HG03575 (cell line): Measurements from ENCODE around the gene ARHGAP26.

Experiments used
- ATAC-seq: cut with Tn5 transposase; IDR thresholded peaks from one replicate; pipeline ENCODE4 v1.9.1; 2021; ENCODE audit not compliant: unreplicated experiment, insufficient number of reproducible peaks, low FRiP score; ENCODE audit errors: extremely low read depth

Gene ARHGAP26

DNA sequence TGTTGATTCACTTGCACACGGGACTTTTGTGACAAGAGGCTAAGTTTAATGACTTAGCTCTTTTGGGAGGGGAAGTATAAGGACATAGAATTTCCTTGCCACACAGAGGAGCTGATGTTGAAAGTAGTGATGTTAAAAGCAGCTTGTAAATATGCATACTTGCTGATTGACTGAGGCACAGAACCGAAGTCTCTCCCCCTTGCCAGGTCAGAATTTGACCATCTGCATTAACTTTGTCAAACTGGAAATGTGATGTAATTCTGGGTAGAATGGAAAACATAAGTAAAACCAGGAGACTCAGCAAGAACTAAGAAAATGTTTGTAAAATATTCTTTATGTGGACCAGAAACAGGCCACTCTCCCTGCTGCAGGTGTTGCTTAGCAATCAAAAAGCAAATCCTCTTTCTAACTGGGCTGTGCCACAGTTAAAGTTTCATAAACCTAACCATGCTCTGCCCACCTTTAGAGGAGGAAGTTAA is 349.2 kb downstream of the ARHGAP26 start:
- ATAC-seq, result no peak

DNA sequence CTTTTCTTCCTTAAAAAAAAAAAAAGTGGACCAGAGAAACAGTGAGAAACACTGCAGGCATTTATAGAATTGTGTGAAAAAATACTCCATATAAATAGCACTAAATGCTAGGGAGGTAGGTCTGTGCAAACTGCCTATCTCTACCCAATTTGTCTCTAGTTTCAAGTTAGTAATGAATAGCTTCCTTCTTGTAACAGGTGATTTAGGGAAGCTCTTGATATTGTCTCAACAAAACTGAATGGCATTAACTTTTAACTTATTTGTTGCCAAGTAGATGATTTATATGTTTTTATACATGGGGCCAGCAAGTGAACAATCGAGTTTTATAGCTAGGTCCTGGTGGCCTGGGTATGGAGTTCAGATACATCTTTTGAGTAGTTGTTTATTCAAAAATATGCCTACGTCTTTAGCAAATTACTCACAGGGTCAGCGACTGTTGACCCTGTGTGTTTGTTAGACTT is 349.7 kb downstream of the ARHGAP26 start:
- no peak for ATAC-seq

DNA sequence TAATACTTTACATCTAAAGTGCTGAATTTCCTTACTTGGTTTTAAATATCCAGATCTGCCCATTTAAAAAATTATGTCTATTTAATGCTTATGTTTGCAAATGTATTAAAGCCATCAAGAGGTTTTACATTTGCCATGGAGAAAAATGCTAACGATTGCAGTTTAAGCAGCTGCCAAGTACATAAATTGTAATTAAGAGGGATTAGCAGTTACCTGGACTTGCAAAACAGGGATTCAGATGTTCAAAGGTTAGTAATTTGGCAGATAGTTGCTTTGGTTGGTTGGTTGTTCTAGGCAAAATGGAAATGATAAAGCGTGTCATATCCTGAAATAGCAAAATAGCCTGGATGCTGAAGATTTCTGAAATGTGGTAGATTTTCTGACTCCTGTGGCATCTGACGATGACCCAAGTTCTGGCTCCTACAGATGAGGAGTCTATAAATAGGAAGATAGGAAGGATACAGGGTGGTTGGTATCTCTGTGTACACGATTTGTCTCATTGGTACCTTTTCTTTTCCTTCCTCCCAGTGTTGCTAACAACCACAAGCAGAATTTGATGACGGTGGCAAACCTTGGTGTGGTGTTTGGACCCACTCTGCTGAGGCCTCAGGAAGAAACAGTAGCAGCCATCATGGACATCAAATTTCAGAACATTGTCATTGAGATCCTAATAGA is 350.4 kb downstream of the ARHGAP26 start:
- no peak for ATAC-seq

DNA sequence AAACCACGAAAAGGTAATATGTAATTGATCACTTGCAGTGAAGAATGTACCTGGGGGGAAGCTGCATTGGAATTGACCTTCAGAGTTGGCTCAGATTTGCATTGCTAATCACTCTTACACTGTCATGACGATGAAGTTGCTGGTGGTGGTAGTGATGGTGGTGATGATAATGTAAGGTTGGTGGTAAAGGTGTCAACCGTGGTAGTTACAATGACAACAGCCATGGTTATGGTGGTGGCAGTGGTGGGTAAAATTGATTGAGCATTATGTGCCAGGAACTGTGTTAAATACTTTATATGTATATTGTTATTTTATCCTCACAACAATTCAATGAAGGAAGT is 350.9 kb downstream of the ARHGAP26 start:
- no peak for ATAC-seq

DNA sequence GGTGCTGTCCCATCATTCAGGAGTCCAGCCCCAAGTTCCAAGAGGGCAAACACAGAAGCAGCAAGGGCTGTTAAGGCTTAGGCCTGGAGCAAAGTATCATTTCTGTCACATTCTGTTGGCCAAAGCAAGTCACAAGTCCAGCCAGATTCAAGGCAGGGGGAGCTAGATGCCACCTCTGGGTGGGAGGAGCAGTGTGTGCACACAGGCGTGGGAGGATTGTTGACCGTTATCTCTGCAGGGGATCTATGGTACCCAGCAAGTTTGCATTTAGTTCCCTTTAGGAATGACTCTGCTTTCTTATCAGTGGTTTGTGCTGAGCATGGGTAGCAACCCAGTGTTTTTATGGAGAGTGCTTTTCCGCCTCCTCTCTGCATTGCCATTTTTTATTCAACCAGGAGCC is 354.4 kb downstream of the ARHGAP26 start:
- no peak for ATAC-seq

DNA sequence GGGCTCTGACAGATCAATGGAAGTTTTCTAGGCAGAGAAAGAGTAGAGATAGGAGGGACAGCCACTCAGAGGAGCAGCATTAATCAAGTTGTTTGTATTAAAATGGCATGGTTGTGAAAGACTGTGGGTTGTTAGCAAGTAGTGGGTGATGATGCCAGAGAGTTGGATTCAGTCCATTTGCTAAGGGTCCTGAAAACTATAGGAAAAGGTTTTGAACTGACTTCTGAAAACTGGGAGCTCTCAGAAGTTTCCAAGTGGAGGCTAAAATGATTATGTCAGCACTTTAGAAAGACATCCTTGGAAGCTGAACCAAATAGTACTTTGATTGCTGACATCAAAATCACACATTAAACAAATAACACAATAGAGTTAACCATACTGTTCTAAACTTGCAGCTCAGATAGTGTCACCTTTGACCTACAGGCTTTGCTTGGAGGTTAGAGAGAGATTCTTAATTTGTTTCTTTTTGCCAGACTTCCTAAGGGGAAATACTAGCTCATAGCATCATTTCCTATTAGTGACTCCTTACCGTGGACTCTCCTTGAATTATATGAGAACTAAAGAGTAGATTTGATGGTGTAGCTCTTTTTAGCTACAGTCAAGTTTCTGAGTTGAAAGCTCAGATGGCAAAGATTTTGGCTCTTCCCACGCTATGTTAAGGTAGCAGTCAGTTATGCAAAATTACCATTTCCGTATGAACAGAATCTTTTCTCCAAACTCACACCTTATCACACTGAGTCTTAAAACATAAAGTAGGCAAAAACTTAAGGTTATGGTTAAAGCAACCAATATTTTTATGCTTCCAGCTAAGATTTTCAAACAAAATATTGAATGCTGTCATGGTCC is 356.2 kb downstream of the ARHGAP26 start:
- no peak for ATAC-seq

DNA sequence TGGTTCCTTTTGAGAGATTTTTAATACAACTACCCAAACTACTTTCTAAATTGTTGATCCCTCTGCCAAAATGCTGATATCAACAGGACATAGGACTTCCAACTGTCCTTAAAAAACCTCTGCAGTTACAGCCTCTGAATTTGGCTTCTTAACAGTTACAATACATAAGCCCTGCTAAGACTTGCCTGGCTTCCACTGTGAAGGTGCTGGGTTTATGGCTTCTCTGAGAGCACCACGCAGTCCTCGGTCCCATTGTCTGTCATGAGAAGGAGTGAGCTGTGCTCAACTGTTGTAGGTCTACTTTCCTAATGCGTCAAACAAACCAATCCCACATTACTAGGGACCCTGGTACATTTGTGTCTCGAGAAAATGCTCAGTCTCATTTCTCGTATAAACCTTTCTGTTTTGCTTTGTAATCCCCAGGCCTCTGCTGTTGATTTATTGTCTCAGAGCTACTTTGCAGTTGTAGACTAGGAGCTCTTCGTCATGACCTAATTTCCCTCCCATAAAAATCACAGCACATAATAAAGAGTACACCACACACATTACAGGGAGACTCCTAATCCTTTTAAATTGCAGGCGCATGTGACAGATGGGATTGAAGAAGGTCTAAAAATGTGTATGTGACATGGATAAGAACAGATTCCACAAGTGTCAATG is 358.4 kb downstream of the ARHGAP26 start:
- ATAC-seq, result no peak

DNA sequence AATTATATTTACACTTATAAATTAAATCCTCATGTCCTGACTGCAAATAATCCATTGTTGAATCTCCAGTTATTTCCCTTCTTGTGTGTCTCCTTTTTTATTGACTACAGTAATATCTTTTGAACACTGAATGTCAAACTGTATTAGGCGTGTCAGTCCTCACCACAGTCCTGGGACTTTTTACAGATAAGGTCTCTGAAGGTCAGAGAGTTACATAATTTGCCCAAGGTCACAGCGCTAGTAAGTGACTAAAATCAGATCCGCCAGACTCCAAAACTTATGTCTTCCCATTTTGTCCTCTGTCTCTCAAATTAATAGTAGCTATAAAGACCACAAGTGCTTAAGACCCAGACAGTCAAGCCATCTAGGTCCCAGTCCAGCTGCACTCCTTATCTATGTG is 359.0 kb downstream of the ARHGAP26 start:
- no peak for ATAC-seq

DNA sequence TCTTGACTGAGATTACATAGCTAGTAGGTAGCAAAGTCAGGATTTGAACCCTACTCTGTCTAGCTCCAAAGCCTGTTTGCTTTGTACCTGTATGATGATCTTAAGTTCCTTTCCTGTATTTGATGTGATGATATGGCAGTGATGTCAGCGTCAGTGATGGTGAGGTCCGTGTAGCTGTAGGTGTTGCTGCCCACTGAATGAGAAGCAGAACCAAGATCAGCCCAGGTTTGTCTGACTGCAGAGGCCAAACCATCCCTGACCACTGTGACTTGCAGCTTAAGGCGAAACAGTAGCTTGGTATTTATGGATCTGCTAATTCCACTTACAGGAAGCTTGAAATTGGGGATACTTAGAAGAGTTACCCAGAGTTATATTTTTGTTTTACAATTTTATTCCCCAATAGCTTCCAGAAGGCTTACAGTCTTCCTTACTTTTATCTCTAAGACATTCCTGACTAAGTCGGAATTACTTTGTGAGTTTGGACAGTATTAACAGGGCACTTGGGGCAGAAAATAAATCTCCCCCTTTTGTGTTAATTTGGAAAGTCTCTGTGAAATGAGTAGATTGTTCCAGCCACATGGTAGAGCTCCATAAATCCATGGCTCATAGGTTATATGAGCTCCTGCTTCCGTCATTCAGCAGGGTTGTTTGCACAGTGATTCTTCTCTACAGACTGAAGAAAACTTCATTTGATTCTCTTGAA is 359.9 kb downstream of the ARHGAP26 start:
- ATAC-seq, result no peak

DNA sequence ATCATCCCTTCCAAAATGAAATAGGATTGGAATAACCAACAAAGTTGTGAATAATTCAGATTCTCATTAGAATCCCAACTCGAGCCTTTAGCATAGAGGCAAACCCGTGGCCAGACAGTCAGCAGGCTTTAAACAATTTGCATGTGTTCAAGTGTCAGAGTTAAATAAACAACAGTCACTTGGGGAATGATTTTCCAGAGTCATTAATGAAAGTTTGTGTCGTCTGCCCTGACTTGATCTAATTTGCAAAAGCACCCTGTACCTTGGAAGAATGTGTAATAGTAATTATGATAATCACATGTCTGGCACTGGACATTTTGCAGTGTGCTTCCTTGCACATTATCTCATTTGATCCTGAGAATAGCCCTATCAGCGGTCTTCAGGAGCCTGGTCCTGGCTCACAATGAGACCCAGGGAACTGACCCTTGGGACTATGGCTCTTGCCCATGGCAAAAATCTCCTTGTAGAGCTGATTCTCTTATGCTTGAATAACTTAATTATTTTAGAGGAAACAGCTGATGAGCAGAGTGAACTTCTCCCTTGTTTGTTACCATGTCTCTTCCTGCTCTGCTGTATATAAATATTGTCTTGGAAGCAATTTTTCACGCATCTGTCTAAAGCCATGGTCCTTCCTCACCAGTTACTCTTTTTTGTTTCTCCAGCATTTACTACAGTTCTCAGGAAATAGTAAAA is 360.6 kb downstream of the ARHGAP26 start:
- no peak for ATAC-seq

DNA sequence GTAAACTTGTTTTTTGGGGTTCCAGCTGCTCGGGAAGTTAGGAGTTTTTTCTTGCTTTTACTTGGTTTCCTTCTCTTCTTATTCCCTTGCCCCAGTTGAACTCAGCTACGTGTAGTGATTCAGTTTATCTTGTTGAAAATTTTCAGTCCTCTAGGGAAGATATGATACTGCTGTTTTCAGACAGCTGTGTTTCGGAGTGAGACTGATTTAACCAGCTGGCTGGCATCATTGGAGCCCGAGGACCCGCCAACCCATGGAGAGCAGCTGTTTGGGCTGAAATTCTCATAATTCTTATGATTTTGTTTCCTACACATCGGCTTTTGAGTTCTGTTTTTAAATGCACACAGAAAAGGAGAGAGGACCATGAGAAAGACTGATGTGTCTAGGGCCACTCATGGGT is 361.8 kb downstream of the ARHGAP26 start:
- no peak for ATAC-seq

DNA sequence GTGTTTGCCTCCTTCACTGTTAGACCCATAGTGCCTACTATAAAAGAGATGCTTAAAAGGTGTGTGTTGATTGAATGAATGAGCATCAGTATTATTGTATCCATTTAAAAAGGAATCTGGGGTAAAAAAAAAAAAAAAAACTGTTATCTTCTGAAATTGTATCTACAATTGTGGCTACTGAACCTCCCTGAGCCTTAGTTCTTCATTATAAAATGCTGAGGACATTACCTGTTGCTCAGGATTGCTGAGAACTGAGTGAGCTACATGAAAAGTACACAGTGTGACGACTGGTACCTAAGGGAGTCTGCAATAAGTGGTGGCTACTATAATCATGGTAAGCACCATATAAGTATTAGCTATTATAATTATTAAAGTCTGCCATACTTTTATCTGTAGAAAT is 362.6 kb downstream of the ARHGAP26 start:
- ATAC-seq, result no peak

DNA sequence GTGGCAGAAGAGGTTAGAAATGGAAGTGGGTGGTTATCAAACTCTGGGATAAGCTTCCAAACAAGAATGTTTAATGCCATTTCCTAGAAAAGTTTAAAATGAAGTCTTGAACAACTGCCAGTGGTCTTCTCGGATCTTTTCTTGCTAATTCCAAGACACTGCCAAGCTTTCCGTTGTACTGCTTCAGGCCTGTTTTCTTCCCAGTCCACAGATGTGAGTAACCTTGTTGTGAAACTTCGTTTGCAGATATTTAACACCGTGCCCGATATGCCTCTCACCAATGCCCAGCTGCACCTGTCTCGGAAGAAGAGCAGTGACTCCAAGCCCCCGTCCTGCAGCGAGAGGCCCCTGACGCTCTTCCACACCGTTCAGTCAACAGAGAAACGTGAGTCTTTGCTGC is 363.5 kb downstream of the ARHGAP26 start:
- no peak for ATAC-seq

DNA sequence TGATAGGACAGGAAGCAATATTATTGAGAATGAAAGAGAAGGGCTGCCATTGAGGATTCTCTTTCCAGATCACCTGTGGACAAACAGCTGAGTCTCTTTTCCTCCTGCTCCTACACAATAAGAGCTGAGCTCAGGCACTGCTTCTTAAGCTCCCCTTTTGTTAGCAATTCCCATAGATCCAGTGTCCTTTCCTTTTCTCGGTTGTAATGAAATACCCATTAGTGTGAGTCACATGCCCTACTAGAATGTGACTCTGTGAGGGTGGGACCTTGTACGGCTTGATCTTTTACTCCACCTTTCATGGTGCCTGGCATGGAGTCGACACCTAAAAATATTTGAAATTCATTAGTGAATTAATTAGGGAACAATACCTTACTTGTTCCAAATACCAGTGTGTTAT is 364.1 kb downstream of the ARHGAP26 start:
- ATAC-seq, result no peak

DNA sequence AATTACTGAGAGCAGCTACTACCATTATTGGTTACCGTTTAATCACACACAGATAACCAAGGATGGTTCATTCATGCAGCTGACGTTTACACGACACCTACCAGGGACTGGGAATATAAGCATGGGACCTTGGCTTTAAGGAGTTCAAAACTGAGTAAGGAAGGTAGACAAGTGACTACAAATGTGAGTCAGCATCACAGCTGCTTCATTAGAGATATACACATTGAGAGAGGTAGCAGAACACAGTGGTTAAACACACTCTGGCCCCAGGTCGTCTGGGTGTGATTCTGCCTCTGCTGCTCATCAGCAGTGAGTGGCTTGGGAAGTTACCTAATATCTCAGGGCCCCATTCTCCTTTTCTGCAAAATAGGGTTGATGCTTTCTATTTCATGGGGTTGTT is 364.7 kb downstream of the ARHGAP26 start:
- ATAC-seq, result no peak

DNA sequence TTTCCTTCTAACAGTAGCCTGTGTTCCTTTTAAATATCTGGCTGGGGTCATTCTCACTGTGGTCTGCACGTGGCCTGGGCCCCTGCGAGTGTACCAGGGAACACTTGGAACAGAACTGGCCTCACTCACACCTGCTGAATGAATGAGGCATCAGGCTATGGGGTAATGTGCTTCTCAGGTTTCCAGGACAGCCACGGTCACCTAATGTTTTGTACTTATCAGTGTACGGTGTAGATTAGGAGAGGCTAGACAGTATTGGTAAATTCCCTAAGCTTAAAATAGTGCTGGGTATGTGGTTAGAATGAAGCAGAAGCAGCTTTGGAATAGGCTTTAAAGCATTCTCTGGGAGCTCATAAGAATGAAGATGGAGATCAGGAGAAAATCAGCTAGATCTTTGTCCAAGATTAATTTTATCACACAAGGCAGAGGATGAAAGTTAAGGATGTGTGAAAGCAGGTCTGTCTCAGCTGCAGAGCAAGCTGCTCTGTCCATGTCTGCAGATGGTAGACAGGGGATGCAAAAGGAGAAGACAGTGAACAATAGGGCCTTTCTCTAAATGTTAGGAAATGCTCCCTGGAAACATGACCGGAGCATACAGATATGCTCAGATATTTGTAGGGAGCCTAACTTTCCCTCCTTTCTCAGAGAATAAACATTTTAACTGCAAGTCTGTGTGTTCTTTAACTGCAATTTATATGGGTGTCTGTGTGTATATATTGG is 365.8 kb downstream of the ARHGAP26 start:
- no peak for ATAC-seq

DNA sequence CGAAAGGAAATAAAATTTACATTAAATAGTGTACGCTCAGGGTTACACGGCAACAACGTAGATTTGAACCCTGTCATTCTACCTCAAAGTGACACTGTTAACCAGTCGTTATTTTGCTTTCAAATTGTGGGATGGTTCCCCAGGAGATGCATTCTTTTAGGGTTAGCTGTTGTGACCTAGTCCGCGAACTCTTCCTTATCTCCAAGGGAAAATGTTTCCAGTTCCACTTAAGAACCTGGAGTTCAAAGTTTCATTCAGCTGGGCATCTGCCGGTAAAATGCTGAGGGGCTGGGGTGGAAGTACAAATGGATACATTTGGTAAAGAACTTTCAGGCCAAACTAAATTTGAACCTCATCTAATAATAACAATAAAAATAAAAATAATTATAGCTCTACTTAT is 368.7 kb downstream of the ARHGAP26 start:
- ATAC-seq, result no peak

DNA sequence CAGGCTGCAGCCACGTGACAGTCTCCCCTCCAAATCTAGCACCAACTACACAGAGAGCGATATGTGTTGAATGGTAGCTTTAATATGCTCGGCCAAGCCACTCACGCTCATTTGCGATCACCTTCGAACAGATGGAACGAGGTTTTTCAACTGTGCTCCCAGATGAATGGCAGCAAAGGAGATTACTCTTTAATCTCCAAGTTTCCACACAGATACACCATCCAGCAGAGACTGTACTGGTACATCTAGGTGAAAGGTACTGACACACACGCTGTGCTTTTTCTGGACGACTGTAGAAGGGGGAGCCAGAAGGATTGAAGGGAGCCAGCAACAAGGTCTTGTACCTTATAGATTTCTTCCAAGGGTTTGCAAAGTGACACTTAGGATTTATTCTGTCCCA is 369.4 kb downstream of the ARHGAP26 start:
- ATAC-seq, result no peak
